Heart left ventricle (tissue), 13 donors: ENCODE measurements around the gene LEMD1.

Experiments
- POLR2A ChIP-seq, 2 donors: fragments of 450-650 bp; IDR thresholded peaks; one replicate each; pipeline ENCODE4 v1.6.1; 2017; ENCODE audit warnings: antibody characterized with exemption in 2 of 2, mild to moderate bottlenecking in 2 of 2, moderate library complexity in 2 of 2
- TF ChIP-seq, protein P1 (sequence below), 12 donors: fragments of 200-600 bp; sonication (generic) in 4 of 12; IDR thresholded peaks; one replicate each; pipeline versions ENCODE4 v1.5.0 to v1.8.0; 2018 to 2022; ENCODE audit warnings: antibody characterized with exemption in 12 of 12, mild to moderate bottlenecking in 5 of 12
- donor health status: ischemic (EF 13 %, LVEDD 7.1; RV severe dilation, severe dysfunction).
- donor health status: DM: no; HTN: yes; CAD: no.
- donor health status: DM: no; HTN: no; CAD: no.
- donor health status: ischemic (EF 25% LVEDD 6.9; RV normal size, moderate dysfunction).
- donor health status: ischemic (EF 25% LVEDD 5.7; RV mildly dilated, moderate dysfunction).
- donor health status: ischemic (EF 35%, LVEDD 5.7; RV mildly dilated, moderate dysfunction).
- donor health status: nonischemic (EF 11% LVEDD 7.7; RV severe dilation, severe dysfunction).
- donor health status: DM: yes; HTN: yes; CAD: no.
- donor health status: PGD.
- donor health status: ischemic (EF 29% LVEDD 5.4; RV normal size, mild dysfunction).
- donor health status: nonischemic (EF 23%, LVEDD 6.1; RV moderate dilation, normal function).

DNA sequence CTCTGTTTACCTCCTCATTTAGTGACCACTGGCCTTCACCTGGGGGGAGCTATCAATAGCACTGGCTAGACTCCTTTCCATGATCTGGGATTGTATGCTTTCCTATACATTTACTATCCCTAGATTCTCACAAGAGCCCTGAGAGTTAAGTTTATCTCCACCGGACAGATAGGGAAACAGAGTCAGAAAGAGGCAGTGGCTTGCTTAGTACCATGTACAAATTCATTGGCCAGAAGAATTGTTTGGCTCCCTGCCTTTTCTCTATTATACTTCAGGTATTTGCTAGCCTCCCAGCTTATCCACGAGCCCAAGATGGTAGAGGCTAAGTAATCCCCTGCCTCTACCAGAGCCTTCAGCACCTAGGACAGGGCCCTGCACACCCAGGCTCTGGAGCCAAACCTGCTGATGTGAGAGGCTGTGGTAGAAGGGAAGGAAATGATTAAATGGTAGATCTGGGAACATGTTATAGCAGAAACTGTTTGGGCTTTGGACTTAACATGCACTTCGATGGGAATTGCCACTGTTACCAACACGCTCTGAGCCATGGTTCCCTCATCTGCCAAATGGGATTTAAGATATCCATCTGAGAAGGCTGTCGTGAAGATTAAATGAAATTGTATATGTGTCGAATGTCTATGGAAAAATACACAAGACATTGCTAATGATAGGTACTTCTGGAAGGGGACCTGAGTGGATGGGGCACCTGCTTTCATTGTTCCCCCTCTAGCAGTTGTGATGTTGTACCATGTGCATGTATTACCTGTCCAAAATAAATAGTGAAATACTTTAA lies 37.1 kb upstream of the LEMD1 start:
- TF ChIP-seq, protein P1, sequence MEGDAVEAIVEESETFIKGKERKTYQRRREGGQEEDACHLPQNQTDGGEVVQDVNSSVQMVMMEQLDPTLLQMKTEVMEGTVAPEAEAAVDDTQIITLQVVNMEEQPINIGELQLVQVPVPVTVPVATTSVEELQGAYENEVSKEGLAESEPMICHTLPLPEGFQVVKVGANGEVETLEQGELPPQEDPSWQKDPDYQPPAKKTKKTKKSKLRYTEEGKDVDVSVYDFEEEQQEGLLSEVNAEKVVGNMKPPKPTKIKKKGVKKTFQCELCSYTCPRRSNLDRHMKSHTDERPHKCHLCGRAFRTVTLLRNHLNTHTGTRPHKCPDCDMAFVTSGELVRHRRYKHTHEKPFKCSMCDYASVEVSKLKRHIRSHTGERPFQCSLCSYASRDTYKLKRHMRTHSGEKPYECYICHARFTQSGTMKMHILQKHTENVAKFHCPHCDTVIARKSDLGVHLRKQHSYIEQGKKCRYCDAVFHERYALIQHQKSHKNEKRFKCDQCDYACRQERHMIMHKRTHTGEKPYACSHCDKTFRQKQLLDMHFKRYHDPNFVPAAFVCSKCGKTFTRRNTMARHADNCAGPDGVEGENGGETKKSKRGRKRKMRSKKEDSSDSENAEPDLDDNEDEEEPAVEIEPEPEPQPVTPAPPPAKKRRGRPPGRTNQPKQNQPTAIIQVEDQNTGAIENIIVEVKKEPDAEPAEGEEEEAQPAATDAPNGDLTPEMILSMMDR (IDR thresholded peaks at IDR 0.05): no peak
- no peak for TF ChIP-seq POLR2A (IDR thresholded peaks at IDR 0.05)
